AG09319 (cell line): Measurements from ENCODE around the gene VAV2.

ENCODE experiments used
- DNase-seq: peaks from one replicate; pipeline ENCODE4 v3.0.0-alpha.2; 2010; ENCODE audit warnings: low read depth; ENCODE audit errors: extremely low read depth
- TF ChIP-seq, protein P1 (sequence below): IDR thresholded peaks from 2 replicates; pipeline ENCODE4 v1.5.1; 2011; ENCODE audit warnings: low read depth, mild to moderate bottlenecking, inconsistent platforms, low read length, moderate library complexity

Gene VAV2

DNA sequence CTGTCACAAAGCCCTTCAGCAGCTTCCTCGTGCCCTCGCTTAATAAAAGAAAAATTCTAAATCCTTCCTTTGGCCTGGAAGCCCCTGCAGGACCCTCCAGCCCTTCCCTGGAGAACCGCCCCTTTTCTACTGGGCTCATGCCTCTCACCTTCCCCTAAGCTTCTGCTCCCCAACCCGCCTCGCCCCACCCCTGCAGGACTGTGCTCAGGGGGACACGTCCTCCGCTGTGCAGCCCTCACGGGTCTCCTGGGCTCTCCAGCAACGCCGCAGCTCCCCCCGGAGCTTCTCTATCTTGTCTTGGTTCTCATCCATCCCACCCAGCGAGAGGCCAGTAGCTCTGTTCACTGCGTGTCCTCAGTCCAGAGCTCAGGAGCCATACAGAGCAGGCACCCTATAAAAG lies 188.4 kb downstream of the VAV2 start:
- TF ChIP-seq, protein P1, sequence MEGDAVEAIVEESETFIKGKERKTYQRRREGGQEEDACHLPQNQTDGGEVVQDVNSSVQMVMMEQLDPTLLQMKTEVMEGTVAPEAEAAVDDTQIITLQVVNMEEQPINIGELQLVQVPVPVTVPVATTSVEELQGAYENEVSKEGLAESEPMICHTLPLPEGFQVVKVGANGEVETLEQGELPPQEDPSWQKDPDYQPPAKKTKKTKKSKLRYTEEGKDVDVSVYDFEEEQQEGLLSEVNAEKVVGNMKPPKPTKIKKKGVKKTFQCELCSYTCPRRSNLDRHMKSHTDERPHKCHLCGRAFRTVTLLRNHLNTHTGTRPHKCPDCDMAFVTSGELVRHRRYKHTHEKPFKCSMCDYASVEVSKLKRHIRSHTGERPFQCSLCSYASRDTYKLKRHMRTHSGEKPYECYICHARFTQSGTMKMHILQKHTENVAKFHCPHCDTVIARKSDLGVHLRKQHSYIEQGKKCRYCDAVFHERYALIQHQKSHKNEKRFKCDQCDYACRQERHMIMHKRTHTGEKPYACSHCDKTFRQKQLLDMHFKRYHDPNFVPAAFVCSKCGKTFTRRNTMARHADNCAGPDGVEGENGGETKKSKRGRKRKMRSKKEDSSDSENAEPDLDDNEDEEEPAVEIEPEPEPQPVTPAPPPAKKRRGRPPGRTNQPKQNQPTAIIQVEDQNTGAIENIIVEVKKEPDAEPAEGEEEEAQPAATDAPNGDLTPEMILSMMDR, result no peak
- no peak for DNase-seq

DNA sequence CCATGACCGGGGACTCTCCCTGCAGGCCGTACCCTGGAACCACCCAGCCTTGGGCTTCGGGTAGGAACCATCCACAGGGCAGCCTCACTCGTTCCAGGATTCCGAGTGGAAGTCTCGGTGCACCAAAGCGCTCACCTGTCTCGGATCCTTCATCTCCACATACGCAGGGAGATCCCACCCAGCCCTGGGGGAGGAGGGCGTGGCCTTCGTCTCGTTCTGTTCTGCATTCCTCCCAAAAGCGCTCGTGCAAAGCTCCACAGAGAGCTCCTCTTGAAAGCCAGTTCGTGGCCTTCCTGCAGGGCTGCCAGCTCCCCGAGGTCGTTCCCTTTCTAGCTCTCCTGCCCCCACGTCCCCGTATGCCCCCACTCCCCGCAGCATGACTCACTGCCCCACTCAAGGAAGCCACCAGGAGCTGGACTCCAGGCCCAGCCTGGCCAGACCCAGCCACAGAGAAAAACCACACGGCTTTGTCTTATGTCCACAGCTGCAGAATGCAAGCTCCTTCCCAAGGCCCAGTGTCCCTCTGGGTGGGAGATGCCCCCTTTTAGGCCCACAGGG lies 189.0 kb downstream of the VAV2 start:
- no peak for DNase-seq
- TF ChIP-seq, protein P1, result no peak

DNA sequence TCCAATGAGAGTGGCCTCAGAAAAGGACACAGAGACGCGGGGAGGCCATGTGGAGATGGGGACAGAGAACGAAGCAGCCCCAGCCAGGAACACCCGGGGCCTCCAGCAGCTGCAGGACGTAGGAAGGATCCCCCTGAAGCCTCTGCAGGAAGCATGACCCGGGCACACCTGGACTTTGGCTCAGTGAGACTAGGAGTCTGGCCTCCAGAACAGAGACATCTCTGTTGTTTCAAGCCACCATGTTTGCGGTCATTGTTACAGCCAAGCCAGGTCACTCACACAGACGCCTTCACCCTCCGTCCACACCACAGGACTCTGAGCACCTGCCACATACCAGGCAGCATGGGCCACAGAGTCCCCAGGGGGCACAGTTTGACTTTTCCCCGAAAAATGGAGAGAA lies 190.4 kb downstream of the VAV2 start:
- TF ChIP-seq, protein P1, result no peak
- DNase-seq, result no peak

DNA sequence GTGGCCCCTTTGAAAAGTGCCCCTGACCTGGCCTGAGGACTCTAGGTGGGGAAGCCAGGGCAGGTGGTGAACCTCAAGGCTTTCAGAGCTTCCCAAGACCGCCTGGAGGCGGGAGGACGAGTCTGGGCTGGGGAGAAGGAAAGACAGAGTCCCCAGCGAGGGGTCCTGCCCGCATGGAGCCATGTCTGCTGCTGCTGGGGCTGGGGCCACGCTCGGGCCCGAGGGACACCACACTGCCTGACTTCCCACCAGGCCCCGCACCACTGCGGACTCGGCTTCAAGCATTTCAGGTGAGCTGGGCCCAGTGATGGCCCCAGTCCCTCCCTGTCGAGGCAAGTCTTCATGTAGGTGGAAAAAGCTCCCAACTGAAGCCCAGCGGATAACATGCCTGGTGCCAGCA lies 191.9 kb downstream of the VAV2 start:
- TF ChIP-seq, protein P1, result no peak
- no peak for DNase-seq

DNA sequence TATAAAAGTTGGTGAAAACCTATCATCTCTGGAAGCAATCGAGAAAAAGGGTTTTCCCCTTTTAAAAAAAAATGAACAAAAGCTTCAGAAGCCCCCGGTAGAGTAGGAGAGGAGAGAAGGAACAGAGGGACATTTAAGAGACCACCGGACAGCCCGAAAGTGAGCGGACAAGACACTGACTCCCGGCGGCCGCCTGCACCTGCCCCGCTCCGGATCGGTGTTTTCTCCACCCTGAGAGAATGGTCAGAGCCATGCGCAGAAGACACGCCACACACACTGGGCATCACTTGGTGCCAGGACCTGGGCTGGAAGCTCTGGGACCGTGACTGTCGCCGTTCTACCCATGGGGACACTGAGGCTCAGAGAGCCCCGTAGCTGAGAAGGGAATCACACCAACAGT lies 192.4 kb downstream of the VAV2 start:
- DNase-seq, result no peak
- TF ChIP-seq, protein P1, result no peak

DNA sequence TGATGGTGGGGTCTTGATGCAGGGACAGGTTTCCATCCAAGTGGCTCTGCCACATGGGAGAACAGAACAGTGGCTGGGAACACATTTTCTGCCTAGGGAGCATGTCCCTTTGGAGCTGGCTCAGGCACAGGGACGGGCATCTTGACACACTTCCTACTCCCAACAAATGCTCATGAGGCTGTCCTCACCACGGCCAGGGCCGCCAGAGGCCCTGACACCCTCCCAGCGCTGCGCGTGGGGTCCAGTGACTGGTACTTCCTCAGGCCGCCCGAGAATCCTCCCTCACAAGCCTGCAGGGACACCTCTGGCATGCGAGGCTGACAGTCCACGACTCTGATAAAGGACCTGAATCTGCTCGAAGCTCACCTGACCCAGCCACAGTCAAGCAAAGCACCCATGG lies 193.0 kb downstream of the VAV2 start:
- DNase-seq, result no peak
- TF ChIP-seq, protein P1, result no peak

DNA sequence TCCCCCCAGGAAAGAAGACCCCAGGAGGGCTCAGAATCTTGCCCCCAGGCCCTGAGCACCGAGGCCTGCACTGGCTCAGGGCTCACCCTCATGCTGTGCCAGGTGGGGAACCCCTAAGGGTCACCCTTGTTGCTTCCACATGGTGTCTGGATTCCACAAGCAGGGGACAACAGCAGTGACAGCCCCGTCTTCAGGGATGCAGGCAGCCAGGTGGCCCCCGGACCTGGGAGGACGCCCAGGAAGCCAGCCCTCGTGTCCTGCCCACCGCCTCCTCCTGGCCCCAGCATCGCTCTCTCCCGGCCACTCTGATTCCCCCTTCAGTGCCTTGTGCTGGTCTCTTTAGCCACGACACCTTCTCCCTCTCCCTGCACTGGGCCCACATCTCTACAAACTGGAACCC lies 194.0 kb downstream of the VAV2 start:
- TF ChIP-seq, protein P1, result no peak
- no peak for DNase-seq
